ACC112 (cell line): Measurements from ENCODE around the gene SDK1.
"Not testable (repeated sequence)": the region's sequence is repeated elsewhere in the genome, so short reads cannot be mapped to it uniquely, and the experiment has no call there.

Source experiments
- H2AFZ ChIP-seq: fragments of 200-600 bp; sonication (generic); one replicate; pipeline ENCODE4 v1.6.0; 2017; ENCODE audit warnings: antibody characterized with exemption, low read length; ENCODE audit not compliant: unreplicated experiment
- H3K27ac ChIP-seq: fragments of 200-600 bp; sonication (generic); 2 replicates; pipeline ENCODE4 v1.5.1; 2014; ENCODE audit warnings: low read depth, mild to moderate bottlenecking, antibody characterized with exemption, low read length, moderate library complexity
- H3K27me3 ChIP-seq: fragments of 200-600 bp; sonication (generic); 2 replicates; pipeline ENCODE4 v1.6.1; 2014; ENCODE audit warnings: mild to moderate bottlenecking, antibody characterized with exemption, low read length, moderate library complexity, mixed read lengths; ENCODE audit not compliant: insufficient read depth
- H3K36me3 ChIP-seq: fragments of 200-600 bp; sonication (generic); 2 replicates; pipeline ENCODE4 v1.6.1; 2016; ENCODE audit warnings: mild to moderate bottlenecking, antibody characterized with exemption, low read length, moderate library complexity, mixed read lengths; ENCODE audit not compliant: insufficient read depth
- H3K4me1 ChIP-seq: fragments of 200-600 bp; sonication (generic); one replicate; pipeline ENCODE4 v1.6.1; 2016; ENCODE audit warnings: low read length, mixed read lengths; ENCODE audit not compliant: insufficient read depth, unreplicated experiment, control insufficient read depth
- H3K4me3 ChIP-seq: fragments of 200-600 bp; sonication (generic); 2 replicates; pipeline ENCODE4 v1.5.1; 2014; ENCODE audit warnings: mild to moderate bottlenecking, low read depth, low read length
- H3K79me2 ChIP-seq: fragments of 200-600 bp; sonication (generic); one replicate; pipeline ENCODE4 v1.6.0; 2016; ENCODE audit warnings: low read length; ENCODE audit not compliant: control insufficient read depth, unreplicated experiment, insufficient read depth

SDK1 gene

DNA sequence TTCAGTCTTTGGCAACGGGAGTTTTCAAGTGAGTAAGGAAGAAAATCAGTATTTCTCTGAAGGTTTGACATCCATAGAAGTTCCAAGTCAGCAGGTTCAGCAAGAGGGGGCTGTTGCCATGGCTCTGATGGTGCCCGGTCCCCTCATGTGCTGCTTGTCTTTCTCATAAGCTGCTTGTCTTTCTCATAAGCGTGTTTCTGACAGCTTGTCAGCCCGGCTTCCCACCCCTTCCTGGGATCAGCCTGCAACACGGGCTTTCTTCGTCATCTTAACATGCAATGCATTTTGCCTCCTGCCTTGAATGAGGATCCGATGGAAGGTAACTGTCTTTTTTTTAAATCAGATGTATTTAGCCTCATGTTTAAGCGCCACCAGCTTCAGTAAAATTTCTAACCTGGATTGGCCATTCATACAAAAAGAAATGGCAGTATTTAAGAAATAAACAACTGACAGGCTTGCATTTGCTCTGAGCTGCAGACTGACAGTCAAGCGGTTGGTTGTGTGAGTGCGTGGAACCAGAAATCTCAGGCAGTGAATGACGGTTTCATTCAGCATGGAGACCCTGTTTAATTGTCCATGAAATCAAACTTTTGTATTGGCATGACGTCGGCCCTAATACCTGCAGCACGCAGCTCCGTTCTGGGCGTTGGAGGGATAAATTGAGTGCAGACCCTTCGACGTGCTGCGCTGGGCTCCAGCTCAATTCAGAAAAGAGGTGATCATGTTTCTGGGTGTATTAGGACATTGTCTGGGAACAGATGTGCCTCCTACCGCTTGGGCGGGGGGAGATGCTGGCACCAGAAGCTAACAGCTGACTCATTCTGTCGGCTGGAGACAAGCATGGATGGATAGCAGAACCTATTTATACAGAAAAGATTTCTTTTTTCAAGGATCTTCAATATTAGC lies 926.3 kb downstream of the SDK1 start:
- H3K36me3 ChIP-seq: no peaks in the 10 kb centered on the region
- H3K27ac ChIP-seq: no peak overlapping the region
- H3K79me2 ChIP-seq: no peaks in the 10 kb centered on the region
- no peak overlapping the region for H2AFZ ChIP-seq
- no peaks in the 10 kb centered on the region for H3K27me3 ChIP-seq
- H3K4me1 ChIP-seq: no peaks in the 10 kb centered on the region
- no peak overlapping the region for H3K4me3 ChIP-seq

DNA sequence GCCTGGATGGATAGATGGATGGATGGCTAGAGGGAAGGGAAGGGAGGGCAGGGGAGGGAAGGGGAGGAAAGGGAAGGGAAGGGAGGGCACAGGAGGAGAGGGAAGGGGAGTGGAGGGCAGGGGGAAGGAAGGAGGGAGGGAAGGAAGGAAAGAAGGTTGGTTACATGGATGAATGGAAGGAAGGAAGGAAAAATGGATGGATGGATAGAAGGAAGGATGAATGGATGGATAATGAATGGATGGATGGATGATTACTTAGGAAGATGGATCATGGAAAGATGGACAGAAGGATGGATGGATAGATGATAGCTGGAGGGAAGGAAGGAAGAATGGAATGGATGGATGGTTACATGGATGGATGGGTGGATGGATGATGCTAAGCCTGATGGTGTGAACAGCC lies 929.3 kb downstream of the SDK1 start:
- Histone ChIP-seq H3K4me1 (no peaks in the 10 kb centered on the region), H3K79me2 (no peaks in the 10 kb centered on the region), H3K4me3 (no peak overlapping the region), H3K27ac (no peak overlapping the region), H3K36me3 (no peaks in the 10 kb centered on the region), H2AFZ (no peak overlapping the region), H3K27me3 (no peaks in the 10 kb centered on the region)

DNA sequence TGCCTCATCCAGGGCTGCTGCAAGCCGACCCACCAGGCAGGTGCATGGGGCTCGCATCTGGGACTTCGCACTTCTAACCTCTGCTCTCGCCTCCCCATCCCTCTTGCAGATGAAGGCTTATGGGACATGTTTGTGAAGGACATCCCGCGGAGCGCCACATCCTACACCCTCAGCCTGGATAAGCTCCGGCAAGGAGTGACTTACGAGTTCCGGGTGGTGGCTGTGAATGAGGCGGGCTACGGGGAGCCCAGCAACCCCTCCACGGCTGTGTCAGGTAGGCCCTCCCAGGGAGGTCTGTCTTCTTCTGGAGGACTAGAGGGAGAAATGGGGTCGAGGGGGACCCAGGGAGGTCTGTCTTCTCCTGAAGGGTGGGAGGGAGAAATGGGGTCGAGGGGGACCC lies 932.1 kb downstream of the SDK1 start:
- no peaks in the 10 kb centered on the region for H3K27me3 ChIP-seq
- H2AFZ ChIP-seq: no peak overlapping the region
- no peak overlapping the region for H3K4me3 ChIP-seq
- H3K4me1 ChIP-seq: no peaks in the 10 kb centered on the region
- no peaks in the 10 kb centered on the region for H3K79me2 ChIP-seq
- H3K36me3 ChIP-seq: no peaks in the 10 kb centered on the region
- no peak overlapping the region for H3K27ac ChIP-seq

DNA sequence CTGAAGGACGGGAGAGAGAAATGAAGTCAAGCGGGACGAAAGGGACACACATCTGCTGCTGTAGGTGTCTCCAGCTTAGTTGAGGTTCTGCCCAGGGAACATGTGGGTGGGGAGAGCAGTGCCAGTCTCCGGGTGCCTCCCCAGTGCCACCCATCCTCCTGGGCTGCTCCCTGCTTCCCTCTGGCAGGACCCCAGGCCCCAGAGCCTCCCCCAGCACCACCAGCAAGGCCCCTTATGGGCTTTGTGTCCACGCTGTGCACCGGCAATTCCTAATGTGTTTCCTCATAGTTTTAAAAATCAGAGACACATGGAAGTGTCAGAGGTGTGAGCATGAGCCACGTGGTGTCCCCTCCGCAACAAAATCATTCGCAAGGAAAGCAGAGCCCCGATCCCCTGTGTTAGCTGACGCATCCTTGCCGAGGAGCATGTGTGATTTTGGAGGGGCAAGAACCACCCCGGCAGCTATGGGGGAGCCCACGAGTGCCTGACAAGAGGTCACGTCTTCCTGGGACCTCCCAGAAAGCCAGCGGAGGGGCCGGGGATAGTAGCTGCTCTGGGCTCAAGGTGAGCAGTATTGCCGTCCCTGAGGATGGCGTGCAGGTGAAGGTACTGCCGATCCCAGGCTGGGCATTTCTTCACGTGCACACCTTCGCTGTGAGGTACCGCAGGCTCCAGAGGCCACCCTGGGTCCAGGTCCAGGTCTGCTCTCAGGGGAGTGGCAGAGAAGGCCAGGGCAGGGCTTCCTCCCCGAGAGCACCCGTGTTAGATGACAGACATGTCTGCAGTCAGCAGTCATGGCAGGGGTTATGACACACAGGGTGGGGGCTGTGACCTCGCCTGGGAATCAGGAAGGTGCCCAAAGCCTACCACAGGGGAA lies 932.8 kb downstream of the SDK1 start:
- H3K4me1 ChIP-seq: no peaks in the 10 kb centered on the region
- H3K79me2 ChIP-seq: no peaks in the 10 kb centered on the region
- H2AFZ ChIP-seq: no peak overlapping the region
- H3K27ac ChIP-seq: no peak overlapping the region
- H3K27me3 ChIP-seq: no peaks in the 10 kb centered on the region
- H3K36me3 ChIP-seq: no peaks in the 10 kb centered on the region
- H3K4me3 ChIP-seq: no peak overlapping the region

DNA sequence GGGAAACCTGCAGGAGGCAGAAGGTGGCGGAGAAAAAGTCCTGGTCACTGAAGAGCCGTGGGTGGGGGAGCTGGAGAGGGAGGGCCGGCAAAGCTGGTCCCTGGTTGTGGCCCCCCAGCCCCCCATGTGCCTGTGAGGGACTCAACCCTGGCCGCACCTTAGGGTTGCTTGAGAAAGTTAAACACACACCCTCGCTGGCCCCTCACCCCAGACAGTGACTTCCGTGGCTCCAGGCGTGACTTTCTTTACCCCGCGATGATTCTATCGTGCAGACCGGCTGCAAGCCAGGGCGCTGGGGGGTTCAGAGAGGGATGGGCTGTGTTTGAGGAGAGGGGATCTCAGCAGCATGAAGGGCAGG lies 933.4 kb downstream of the SDK1 start:
- Histone ChIP-seq H3K4me1 (no peaks in the 10 kb centered on the region), H3K4me3 (no peak overlapping the region), H3K36me3 (no peaks in the 10 kb centered on the region), H3K27ac (no peak overlapping the region), H2AFZ (no peak overlapping the region), H3K27me3 (no peaks in the 10 kb centered on the region), H3K79me2 (no peaks in the 10 kb centered on the region)

DNA sequence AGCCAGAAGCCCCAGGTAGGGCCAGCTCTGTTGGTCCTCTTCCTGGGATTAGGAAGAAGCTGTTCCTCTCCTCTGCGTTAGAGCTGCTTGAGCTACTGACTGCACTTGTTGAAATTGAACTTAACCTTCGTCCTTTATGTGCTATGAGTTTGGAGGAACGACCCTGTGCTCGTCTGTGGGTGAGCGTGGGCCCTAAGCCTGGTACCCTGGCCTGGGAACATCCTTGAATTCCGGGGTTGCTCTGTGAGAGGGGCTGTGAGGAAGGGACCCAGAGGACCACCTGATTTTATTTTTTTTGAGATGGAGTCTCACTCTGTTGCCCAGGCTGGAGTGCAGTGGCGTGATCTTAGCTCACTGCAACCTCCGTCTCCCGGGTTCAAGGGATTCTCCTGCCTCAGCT lies 933.8 kb downstream of the SDK1 start:
- no peak overlapping the region for H3K4me3 ChIP-seq
- H3K27me3 ChIP-seq: no peaks in the 10 kb centered on the region
- H2AFZ ChIP-seq: no peak overlapping the region

DNA sequence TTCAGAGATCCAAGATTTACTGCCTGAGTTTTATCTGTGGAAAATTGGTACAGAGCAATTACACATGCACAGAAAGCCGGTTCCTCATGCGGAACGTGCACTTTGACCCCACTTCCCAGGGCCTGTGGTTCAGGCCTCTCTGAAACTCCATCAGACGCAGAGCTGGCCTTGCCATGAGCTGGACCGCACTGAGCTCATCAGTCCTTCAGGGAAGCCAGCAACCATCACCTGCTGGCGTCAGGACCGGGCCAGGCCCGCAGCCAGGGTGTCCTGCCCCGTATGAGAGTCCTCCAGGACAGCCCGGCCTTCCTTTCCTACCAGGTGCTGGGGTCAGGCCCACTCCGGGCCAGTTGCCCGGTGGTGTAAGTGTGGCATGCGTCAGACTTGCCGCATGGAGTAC lies 934.5 kb downstream of the SDK1 start:
- H2AFZ ChIP-seq: no peak overlapping the region
- no peak overlapping the region for H3K4me3 ChIP-seq
- H3K36me3 ChIP-seq: no peaks in the 10 kb centered on the region
- H3K79me2 ChIP-seq: no peaks in the 10 kb centered on the region
- H3K4me1 ChIP-seq: no peaks in the 10 kb centered on the region
- no peaks in the 10 kb centered on the region for H3K27me3 ChIP-seq
- H3K27ac ChIP-seq: no peak overlapping the region

More for the DNA sequence above, 933.8 kb downstream of the SDK1 start:
- no peak overlapping the region for H3K27ac ChIP-seq
- no peaks in the 10 kb centered on the region for H3K79me2 ChIP-seq
- H3K36me3 ChIP-seq: no peaks in the 10 kb centered on the region
- no peaks in the 10 kb centered on the region for H3K4me1 ChIP-seq

DNA sequence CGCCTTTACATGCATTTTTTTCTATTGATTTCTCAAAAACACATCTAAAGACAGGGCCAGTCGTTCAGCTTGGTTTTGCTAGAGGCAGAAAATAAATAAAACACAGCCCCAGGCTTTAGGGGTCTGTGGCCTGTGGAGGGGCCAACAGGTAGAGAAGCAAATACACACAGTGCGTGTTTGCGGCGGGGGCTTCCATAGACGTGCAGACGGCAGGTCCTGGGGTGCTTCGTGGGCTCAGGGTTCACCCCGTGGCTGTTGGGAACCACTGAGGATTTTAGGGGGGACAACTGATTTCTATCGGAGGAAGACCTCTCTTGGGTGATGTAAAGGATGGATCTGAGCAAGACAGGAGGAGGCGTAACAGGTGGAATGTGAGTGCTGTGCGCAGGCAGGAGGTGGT lies 935.3 kb downstream of the SDK1 start:
- Histone ChIP-seq H3K27ac (no peak overlapping the region), H3K4me1 (no peaks in the 10 kb centered on the region)

DNA sequence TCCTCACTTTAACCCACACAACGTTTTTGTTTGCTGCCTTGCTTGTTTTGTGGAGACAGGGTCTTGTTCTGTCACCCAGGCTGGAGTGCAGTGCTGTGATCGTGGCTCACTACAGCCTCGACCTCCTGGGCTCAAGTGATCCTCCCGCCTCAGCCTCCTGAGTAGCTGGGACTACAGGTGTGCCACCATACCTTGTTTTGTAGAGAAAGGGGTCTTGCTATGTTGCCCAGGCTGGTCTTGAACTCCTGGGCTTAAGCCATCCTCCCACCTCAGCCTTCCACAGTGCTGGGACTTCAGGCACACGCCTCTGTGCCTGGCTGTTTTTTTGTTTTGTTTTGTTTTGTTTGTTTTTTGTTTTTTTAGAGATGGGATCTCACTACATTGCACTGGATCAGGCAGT lies 935.8 kb downstream of the SDK1 start:
- H2AFZ ChIP-seq, H3K4me1 ChIP-seq, H3K27me3 ChIP-seq, H3K36me3 ChIP-seq, H3K4me3 ChIP-seq, H3K79me2 ChIP-seq, H3K27ac ChIP-seq: not testable (repeated sequence)

More for the DNA sequence above, 935.3 kb downstream of the SDK1 start:
- Histone ChIP-seq H2AFZ (no peak overlapping the region), H3K36me3 (no peaks in the 10 kb centered on the region), H3K27me3 (no peaks in the 10 kb centered on the region), H3K79me2 (no peaks in the 10 kb centered on the region), H3K4me3 (no peak overlapping the region)

DNA sequence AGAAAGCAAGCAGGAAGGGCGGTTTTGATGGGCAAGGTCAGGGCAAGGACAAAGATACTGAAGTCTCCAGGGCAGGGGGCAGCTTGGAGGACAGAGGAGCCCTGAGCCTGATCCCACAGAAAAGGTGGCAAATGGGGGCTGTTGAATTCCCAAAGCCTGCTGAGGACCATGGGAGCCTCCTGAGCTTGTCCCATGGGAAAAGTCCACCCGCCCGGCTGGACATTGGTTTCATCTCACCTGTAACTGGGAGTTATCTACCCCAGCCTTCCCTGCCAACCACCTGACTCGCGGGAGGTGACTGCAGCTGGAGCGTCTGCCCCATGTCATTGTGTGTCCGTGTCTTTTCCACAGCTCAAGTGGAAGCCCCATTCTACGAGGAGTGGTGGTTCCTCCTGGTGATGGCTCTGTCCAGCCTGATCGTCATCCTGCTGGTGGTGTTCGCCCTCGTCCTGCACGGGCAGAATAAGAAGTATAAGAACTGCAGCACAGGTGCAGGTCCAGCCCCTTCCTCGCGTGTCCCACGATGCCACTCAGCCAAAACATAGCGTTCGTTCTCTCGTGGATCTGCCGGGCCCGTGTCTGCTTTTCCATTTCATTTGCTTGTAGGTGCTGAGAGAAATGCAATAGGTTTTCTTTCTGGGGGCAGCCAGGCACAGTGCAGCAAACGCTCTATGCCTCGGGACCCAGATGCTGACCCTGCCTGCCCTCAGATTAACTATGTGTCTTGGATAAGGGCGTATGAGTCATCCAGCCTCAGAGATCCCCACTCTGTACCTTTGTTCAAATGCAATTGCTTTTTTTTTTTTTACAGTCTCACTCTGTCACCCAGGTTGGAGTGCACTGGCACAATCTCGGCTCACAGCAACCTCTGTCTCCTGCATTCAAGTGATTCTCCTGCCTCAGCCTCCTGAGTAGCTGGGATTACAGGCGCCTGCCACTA lies 936.5 kb downstream of the SDK1 start:
- H2AFZ ChIP-seq: no peak overlapping the region

More for the DNA sequence above, 936.5 kb downstream of the SDK1 start:
- H3K27me3 ChIP-seq: no peaks in the 10 kb centered on the region
- no peaks in the 10 kb centered on the region for H3K4me1 ChIP-seq
- no peaks in the 10 kb centered on the region for H3K36me3 ChIP-seq
- no peak overlapping the region for H3K27ac ChIP-seq
- no peaks in the 10 kb centered on the region for H3K79me2 ChIP-seq
- no peak overlapping the region for H3K4me3 ChIP-seq
